Measurements from ENCODE around the gene GDF2.

- no peak for TF ChIP-seq CTCF (IDR thresholded peaks at IDR 0.05)
- TF ChIP-seq POLR2A (IDR thresholded peaks at IDR 0.05) = no peak
Measured at GRCh38 chr10:47289921-47290320, 32.3 kb upstream of the GDF2 start.

Data from thyroid gland (tissue), 4 donors.